ENCODE results near the gene MEX3B.

DNA sequence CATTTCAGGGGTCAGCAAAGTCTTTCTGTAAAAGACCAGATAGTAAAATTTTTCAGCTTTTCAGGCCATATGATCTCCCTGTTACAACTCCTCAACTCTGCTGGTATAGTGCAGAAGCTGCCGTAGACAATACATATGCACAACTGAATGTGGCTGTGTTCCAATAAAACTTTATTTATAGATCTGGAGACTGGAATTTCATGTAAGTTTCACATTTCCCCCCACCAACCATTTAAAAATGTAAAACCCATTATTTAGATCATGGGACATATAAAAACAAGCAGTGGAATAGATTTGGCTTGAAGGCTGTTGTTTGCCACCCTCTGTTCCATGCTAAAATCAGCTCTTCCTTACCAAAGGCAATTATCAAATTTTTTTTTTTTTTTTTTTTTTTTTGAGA is 28.8 kb upstream of the MEX3B start:
- TF ChIP-seq, protein P1, sequence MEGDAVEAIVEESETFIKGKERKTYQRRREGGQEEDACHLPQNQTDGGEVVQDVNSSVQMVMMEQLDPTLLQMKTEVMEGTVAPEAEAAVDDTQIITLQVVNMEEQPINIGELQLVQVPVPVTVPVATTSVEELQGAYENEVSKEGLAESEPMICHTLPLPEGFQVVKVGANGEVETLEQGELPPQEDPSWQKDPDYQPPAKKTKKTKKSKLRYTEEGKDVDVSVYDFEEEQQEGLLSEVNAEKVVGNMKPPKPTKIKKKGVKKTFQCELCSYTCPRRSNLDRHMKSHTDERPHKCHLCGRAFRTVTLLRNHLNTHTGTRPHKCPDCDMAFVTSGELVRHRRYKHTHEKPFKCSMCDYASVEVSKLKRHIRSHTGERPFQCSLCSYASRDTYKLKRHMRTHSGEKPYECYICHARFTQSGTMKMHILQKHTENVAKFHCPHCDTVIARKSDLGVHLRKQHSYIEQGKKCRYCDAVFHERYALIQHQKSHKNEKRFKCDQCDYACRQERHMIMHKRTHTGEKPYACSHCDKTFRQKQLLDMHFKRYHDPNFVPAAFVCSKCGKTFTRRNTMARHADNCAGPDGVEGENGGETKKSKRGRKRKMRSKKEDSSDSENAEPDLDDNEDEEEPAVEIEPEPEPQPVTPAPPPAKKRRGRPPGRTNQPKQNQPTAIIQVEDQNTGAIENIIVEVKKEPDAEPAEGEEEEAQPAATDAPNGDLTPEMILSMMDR (IDR thresholded peaks at IDR 0.05) = no peak
- no peak for TF ChIP-seq POLR2A (IDR thresholded peaks at IDR 0.05)

Data from gastroesophageal sphincter (tissue), 3 donors.